VCaP (cell line): ENCODE data around the gene MSRB1.

Experiments used
- H3K27ac ChIP-seq: fragments of 450-650 bp; 2 replicates; pipeline ENCODE4 v1.5.1; 2017
- CTCF ChIP-seq: fragments of 450-650 bp; conservative IDR thresholded peaks from 2 replicates; pipeline ENCODE4 v1.5.1; 2017; ENCODE audit warnings: mild to moderate bottlenecking, moderate library complexity

Gene MSRB1

GRCh38 chr16:1942810-1943726 is at the start of gene MSRB1:
MSRB1 (minus strand) TSS chr16:1943199; CDS start chr16:1943156, 43 bp downstream.
- H3K27ac ChIP-seq: peak within 1 kb of the TSS; percentile 65
- no peak for TF ChIP-seq CTCF

GRCh38 chr16:1991948-1992703 is 49.1 kb upstream of the MSRB1 start:
- TF ChIP-seq CTCF: no peak
- H3K27ac ChIP-seq: no peak overlapping the region

DNA sequence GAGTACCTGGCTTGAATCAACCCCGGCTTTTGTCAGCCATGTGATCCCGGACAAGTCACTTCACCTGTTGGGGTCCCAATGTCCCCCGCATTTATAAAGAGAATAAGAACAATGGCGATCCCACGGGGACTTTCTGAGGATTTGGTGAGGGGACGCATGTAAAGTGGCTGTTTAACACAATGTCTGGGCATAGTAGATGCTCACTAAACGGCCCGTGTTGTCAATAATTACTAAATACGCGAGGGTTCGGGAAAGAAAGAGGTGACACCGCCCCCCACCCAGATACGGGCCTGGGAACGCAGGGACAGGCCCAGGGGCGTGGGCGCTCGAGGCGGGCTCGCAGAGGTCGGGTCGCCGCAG is 48.6 kb upstream of the MSRB1 start:
- no peak for TF ChIP-seq CTCF
- no peak overlapping the region for H3K27ac ChIP-seq

DNA sequence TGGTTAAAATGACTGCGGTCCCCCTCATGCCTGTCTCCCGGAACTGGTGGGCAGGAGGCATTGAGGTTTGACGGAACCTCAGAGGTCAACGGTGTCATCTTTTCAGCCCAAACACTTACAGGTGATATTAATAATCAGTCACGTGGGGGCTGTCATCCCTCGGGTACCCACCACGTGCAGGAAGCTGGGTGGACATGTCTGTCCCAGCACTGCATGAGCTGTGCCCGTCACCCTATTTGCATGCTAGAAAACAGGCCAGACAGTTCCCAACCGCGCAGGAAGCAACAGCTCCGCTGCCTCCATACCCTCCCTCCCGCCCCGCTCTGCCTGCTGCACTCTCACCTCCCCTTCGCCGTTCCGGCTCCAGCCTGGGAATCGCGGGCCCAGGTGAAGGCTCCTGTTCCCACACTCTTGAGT is 48.1 kb upstream of the MSRB1 start:
- no peak overlapping the region for H3K27ac ChIP-seq
- TF ChIP-seq CTCF: no peak

DNA sequence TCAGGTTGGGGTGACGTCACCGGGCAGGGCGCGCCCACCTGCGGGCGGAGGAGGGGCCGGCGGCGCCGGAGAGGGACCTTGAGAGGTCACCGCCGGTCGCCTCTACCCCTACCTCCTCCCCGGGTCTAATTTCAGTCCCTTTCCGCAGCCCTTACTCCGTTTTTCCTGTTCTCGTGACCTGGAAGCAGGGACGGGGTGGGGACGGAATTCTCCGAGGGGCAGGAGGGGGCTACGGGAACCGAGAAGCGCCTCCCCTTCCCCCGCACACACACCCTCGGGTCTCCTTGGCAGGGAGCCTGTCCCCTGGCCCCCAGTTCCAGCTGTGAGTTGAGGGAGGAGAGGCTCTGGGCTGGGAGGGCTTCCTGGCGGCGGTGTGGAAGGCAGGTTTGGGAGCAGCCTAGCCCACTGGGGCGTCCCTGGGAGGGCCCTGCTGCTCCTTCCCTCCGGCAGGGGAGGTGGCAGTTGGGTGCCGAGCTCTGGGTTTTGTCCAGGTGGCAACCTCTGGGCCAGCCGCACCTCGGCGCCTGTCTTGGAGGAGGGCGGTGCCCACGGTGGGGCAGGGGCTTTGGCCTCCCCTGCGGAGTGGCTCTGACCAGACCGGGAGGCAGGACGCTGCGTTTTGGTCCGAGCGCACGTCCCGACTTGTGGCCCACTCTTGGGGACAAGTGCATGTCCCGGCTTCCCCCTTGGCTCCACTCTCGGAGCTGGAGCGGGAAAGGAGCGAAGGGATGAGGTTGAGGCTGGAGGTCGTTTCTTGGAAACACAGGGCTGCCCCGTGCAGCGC is 47.5 kb upstream of the MSRB1 start:
- TF ChIP-seq CTCF: no peak
- H3K27ac ChIP-seq: peak overlapping the region; percentile 13; the same call in 1 of the 2 replicates

DNA sequence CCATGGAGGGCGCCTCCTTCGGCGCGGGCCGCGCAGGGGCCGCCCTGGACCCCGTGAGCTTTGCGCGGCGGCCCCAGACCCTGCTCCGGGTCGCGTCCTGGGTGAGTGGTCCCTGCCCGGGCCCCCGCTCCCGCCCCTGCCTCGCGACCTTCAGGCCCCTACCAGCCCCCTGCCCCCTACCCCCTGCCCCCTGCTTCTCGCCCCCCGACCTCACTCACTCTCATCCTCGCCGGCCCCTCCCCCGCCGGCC is 47.0 kb upstream of the MSRB1 start:
- TF ChIP-seq CTCF: no peak
- peak overlapping the region; percentile 13; the same call in 1 of the 2 replicates for H3K27ac ChIP-seq
